AG09319 (cell line): ENCODE results near the gene PPP1R14B.

Experiments used
- DNase-seq: peaks from one replicate; pipeline ENCODE4 v3.0.0-alpha.2; 2010; ENCODE audit warnings: low read depth; ENCODE audit errors: extremely low read depth
- TF ChIP-seq, protein P1 (sequence below): IDR thresholded peaks from 2 replicates; pipeline ENCODE4 v1.5.1; 2011; ENCODE audit warnings: low read depth, mild to moderate bottlenecking, inconsistent platforms, low read length, moderate library complexity

Gene PPP1R14B

DNA sequence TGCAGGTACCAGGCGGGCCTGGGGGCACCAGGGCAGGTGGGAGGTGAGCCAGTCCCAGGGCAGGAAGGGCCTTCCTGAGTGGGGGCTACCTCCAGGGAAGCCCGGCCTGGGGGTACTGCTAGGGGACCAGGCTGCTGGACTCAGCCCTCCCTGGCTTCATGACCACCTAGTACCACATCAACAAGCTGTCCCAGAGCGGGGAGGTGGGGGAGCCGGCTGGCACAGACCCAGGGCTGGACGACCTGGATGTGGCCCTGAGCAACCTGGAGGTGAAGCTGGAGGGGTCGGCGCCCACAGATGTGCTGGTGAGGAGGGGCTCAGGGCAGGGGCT, 27.4 kb downstream of the PPP1R14B start:
- no peak for DNase-seq
- TF ChIP-seq, protein P1, sequence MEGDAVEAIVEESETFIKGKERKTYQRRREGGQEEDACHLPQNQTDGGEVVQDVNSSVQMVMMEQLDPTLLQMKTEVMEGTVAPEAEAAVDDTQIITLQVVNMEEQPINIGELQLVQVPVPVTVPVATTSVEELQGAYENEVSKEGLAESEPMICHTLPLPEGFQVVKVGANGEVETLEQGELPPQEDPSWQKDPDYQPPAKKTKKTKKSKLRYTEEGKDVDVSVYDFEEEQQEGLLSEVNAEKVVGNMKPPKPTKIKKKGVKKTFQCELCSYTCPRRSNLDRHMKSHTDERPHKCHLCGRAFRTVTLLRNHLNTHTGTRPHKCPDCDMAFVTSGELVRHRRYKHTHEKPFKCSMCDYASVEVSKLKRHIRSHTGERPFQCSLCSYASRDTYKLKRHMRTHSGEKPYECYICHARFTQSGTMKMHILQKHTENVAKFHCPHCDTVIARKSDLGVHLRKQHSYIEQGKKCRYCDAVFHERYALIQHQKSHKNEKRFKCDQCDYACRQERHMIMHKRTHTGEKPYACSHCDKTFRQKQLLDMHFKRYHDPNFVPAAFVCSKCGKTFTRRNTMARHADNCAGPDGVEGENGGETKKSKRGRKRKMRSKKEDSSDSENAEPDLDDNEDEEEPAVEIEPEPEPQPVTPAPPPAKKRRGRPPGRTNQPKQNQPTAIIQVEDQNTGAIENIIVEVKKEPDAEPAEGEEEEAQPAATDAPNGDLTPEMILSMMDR: no peak

DNA sequence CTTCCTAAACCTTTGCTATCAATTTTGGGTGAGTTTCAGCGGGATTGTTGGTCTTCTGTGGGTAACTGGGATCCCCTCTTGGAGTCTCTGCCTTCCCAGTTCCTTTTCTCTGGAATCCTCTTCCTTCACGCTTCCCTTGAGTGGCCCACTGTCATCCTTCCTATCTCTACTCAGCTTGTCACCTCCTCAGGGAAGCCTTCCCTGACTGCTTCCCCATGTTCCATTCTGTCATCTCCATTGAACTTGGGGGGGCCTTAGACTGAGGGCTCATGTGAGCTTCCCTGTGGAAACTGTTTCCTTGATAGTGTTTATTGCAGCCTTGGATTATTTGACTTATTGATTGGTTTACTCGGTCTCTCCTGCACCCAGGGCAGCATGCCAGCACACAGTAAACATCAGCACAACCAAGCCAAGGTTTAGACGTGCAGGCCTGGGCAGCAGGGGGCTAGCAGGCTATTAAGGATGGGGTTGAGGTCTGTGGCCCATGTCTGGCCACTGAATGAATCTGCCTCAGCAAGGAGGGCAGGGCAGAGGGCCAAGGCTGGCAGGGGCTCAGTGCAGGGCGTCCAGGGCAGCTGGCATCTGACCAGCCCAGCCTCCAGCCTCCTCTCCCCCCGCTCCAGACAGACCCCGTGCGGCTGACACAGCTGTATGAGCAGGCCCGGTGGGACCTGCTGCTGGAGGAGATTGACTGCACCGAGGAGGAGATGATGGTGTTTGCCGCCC, 28.0 kb downstream of the PPP1R14B start:
- no peak for DNase-seq
- TF ChIP-seq, protein P1: no peak

DNA sequence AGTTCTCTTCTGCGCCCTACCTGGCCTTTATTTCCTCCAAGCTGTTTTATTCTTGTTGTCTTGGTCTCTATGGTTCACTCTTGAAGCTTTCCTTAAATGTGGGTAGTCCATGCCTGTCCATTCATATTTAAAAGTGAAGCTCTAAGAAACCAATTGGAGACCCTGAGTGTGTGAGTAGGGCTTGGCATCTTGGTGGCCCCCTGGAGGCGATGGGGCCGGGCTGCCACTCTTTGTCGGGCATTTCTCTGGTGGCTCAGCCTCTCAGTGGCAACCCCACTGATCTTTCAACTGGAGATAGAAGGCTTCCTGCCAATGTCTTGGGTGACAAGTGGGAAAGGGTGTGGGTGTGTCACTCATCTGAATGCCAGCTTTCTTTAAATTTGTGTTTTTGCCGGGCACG, 29.9 kb downstream of the PPP1R14B start:
- DNase-seq: no peak
- TF ChIP-seq, protein P1: no peak

DNA sequence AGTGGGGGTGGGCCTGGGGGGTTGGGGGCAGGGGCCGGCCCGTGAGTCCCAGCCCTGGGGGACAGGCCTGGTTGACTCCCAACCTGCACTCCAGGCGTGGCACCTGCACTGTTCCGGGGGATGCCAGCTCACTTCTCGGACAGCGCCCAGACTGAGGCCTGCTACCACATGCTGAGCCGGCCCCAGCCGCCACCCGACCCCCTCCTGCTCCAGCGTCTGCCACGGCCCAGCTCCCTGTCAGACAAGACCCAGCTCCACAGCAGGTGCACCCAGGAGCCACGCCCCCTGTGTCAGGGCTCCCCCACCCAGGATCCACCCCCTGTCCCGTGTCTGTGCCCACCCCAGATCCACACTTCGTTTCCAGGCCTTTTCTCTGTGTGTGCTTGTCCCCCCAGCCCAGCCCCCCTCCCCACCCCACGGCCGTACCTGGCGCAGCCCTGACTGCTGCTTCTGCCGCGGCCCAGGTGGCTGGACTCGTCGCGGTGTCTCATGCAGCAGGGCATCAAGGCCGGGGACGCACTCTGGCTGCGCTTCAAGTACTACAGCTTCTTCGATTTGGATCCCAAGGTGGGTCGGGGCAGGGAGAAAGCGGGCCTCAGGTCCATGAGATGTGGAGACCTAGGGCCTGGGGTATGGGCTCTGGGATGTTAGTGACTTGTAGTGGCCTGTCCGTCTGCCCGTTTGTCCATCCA, 35.4 kb downstream of the PPP1R14B start:
- TF ChIP-seq, protein P1: no peak
- DNase-seq: no peak

DNA sequence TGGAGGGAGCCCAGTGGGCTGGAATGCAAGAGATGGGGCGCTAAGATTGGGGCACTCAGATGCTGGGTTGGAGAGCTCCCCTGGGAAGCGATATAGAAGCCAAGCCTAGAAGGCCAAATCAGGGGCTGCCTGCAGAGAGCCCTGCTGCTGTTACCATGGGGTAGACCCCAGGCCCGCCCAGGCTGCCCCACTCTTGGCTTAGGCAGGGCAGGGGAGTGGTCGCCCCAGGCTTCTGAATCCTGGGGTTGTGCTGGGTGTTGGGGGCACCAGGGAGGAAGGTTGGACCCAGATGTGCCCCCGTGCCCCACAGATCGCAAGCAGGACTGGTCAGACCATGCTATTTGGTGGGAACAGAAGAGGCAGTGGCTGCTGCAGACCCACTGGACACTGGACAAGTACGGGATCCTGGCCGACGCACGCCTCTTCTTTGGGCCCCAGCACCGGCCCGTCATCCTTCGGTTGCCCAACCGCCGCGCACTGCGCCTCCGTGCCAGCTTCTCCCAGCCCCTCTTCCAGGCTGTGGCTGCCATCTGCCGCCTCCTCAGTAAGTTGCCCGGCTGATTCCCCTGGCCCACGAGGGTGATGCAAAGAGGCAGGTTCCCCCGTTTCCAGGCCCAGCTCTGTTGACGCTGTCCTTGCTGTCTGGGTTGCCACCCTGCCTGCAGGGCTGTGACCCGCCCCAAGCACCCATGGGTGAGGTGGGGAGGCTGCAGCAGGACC, 36.3 kb downstream of the PPP1R14B start:
- TF ChIP-seq, protein P1: no peak
- DNase-seq: no peak

DNA sequence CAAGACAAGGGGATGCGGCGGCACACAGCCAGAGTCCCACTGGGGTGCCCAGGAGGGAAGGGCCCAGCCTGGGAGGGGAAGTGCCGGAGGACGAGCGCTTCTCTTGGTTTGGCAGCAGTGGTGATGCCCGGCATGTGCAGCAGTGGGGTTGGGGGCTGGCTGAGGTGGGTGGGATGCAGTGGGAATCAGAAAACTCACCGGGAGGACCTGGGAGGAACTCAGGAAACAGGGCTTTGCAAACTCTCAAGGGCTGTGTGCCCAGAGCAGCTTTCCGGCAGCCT, 37.2 kb downstream of the PPP1R14B start:
- DNase-seq: no peak
- TF ChIP-seq, protein P1: no peak
